ENCODE data around the gene DAPK2. TPM values are rescaled to one million over a fixed set of nuclear protein-coding genes. Genes with fewer than 3 reads are reported as not detected.

The DAPK2 gene
- total RNA-seq, 1 donor from 2014 or later = 1.9 TPM

DNA sequence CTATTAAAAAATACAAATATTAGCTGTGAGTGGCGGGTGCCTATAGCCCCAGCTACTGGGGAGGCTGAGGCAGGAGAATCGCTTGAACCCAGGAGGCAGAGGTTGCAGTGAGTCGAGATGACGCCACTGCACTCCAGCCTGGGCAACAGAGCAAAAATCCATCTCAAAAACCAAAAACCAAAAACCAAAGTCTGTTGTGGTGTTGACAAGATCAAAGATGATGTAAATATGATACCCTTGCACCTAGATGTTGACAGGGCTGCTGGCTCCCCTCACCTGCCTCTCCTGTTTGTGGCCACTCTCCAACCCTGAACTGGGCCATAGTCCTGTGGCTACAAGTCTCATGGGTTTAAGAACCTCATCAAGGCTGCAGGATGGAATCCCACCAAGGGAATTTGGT lies 16.2 kb downstream of the DAPK2 start:
- H3K36me3 Mint-ChIP-seq (ENCODE audit: low read depth) = no peaks in the 10 kb centered on the region
- no peak overlapping the region for H3K4me3 Mint-ChIP-seq (ENCODE audit: low read depth)
- no peaks in the 10 kb centered on the region for H3K27me3 Mint-ChIP-seq (ENCODE audit: low read depth)
- H3K9me3 Mint-ChIP-seq = no peaks in the 10 kb centered on the region
- no peak overlapping the region for H3K27ac Mint-ChIP-seq
- H3K4me1 Mint-ChIP-seq (ENCODE audit: low read depth) = peaks cover 15% of the 10 kb centered on the region
- no peak for DNase-seq (ENCODE audit: low spot score)
- intact Hi-C loops (cut with micrococcal nuclease) = no loop called here

DNA sequence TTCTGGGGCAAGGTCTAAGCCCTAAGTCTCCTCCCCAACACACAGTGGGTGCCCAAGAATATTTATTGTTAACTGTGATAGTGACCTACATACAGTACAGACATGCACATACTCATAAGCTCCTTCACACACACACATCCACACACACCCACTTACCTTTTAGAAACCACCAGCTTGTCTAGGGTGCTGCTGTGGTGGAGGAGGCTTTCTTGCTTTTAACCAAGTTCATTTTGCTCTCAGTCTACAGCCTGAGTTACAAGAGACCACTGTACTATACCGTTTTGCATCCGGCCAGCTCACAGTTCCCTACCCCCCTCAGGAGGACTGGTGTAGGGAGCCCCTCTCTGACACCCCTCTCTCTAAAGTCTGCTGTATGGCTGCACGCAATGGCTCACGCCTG lies 16.7 kb downstream of the DAPK2 start:
- no peak overlapping the region for H3K27ac Mint-ChIP-seq
- no peak for DNase-seq (ENCODE audit: low spot score)
- no peaks in the 10 kb centered on the region for H3K9me3 Mint-ChIP-seq
- H3K27me3 Mint-ChIP-seq (ENCODE audit: low read depth) = no peaks in the 10 kb centered on the region
- no peaks in the 10 kb centered on the region for H3K36me3 Mint-ChIP-seq (ENCODE audit: low read depth)
- no peak overlapping the region for H3K4me3 Mint-ChIP-seq (ENCODE audit: low read depth)
- peaks cover 15% of the 10 kb centered on the region for H3K4me1 Mint-ChIP-seq (ENCODE audit: low read depth)
- intact Hi-C loops (cut with micrococcal nuclease) = no loop called here

DNA sequence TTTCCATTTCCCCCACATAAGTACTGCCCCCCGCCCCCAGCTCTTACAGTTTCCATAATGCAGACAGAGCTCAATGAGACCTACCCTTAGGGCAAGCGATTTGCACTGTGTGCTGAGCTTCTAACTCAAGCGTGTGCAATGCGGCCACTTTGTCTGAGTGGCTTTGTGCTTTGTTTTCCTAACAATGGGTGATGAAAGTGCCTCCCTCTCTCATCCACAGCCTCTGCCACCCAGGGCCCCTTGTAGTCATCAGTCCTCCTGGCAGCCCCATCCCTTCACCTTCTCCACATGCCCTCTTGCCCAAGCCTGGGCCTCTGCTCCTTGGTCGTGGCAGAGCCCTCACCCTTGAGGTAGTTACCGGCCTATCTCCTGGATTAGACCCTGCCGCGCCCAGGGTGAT lies 17.2 kb downstream of the DAPK2 start:
- Mint-ChIP-seq H3K27ac (no peak overlapping the region), H3K36me3 (ENCODE audit: low read depth) (no peaks in the 10 kb centered on the region), H3K9me3 (no peaks in the 10 kb centered on the region), H3K4me3 (ENCODE audit: low read depth) (no peak overlapping the region), H3K27me3 (ENCODE audit: low read depth) (no peaks in the 10 kb centered on the region), H3K4me1 (ENCODE audit: low read depth) (peaks cover 15% of the 10 kb centered on the region)
- no peak for DNase-seq (ENCODE audit: low spot score)
- intact Hi-C loops (cut with micrococcal nuclease) = no loop called here

DNA sequence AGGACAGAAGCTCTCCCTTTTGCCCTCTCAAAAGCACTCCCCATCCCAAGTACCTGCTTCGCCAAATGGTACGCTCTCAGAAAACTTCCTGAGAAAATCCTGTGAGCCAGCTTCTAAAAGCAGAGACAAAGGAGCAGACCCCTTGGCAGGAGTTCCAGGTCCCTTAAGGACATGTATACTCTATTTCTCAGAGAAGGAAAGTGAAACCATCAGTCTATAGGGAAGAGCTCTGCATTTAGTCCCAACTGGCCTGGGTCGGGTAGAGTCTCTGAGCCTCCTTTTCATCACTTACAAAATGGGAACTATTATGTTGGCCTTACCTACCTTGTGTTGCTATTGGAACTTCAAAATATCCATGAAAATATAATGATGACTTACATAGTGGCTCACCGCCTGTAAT lies 19.7 kb downstream of the DAPK2 start:
- Mint-ChIP-seq H3K4me3 (ENCODE audit: low read depth) (no peak overlapping the region), H3K27me3 (ENCODE audit: low read depth) (no peaks in the 10 kb centered on the region), H3K9me3 (no peaks in the 10 kb centered on the region), H3K27ac (no peak overlapping the region), H3K4me1 (ENCODE audit: low read depth) (peaks cover 10% of the 10 kb centered on the region), H3K36me3 (ENCODE audit: low read depth) (no peaks in the 10 kb centered on the region)
- intact Hi-C loops (cut with micrococcal nuclease) = no loop called here
- no peak for DNase-seq (ENCODE audit: low spot score)

DNA sequence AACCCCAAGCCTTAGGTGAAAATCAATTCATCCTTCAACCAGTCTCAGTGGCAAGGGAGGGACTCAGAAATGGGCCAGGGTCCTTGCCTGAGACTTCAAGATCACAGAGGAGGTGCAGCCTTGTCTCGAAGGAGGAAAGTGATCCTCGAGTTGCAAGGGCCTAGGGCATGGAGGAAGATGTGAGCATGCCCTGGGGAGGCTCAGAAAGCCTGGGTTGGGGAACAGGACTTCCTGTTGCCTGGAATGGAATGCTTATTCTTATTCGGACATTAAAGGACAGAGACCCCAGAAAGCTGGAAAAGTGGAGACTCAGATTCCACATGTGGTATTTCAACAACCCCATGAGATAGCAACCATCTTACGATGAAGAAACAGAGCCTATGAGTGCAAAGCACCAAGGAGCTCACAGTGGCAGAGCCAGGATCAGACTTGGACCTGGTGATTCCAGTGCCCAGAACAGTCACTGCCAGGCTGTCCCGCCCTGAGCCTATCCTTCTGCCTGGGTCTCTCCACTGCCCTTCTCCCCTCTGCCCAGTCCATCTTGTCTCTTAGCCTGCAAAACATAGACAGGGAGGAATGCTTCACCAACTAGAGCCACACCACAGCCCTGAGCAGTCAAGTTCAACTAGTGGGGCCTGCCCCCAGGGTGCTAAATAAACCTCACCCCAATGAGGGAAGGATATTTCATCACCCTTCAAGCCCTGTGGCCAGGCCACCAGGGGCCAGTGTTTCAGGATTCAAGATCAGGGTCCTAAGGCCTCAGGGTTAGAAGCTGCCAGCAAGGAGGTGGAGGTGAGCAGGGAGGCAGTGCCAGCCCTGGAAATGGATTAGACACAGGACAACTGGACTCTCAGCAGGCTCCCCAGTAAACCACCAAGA lies 21.9 kb downstream of the DAPK2 start:
- intact Hi-C loops (cut with micrococcal nuclease) = no loop called here
- H3K36me3 Mint-ChIP-seq (ENCODE audit: low read depth) = peaks cover 3% of the 10 kb centered on the region
- no peak overlapping the region for H3K27ac Mint-ChIP-seq
- DNase-seq (ENCODE audit: low spot score) = no peak
- H3K9me3 Mint-ChIP-seq = peaks cover 9% of the 10 kb centered on the region
- H3K27me3 Mint-ChIP-seq (ENCODE audit: low read depth) = no peaks in the 10 kb centered on the region
- peaks cover 8% of the 10 kb centered on the region for H3K4me1 Mint-ChIP-seq (ENCODE audit: low read depth)
- no peak overlapping the region for H3K4me3 Mint-ChIP-seq (ENCODE audit: low read depth)

DNA sequence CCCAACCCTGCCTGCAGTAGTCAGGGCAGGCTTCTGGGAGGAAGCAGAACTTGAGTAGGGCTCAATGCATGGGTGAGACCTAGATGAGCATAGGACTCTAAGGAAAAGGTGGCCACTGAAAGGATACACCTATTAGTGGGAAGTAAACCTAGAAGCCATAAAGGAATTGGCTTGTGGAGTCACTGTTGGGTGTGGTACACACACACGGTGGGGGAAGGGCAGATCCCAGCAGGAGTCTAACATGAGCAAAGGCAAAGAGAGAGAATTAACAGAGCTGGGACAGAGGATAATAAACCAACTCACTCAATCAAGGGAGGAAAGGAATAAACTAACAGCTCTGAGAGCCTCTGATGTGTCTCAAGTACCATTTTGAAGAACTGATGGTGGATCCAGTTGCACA lies 23.1 kb downstream of the DAPK2 start:
- H3K4me1 Mint-ChIP-seq (ENCODE audit: low read depth) = peaks cover 3% of the 10 kb centered on the region
- H3K4me3 Mint-ChIP-seq (ENCODE audit: low read depth) = no peak overlapping the region
- peaks cover 9% of the 10 kb centered on the region for H3K9me3 Mint-ChIP-seq
- DNase-seq (ENCODE audit: low spot score) = no peak
- no peak overlapping the region for H3K27ac Mint-ChIP-seq
- peaks cover 3% of the 10 kb centered on the region for H3K36me3 Mint-ChIP-seq (ENCODE audit: low read depth)
- H3K27me3 Mint-ChIP-seq (ENCODE audit: low read depth) = no peaks in the 10 kb centered on the region
- intact Hi-C loops (cut with micrococcal nuclease) = no loop called here

DNA sequence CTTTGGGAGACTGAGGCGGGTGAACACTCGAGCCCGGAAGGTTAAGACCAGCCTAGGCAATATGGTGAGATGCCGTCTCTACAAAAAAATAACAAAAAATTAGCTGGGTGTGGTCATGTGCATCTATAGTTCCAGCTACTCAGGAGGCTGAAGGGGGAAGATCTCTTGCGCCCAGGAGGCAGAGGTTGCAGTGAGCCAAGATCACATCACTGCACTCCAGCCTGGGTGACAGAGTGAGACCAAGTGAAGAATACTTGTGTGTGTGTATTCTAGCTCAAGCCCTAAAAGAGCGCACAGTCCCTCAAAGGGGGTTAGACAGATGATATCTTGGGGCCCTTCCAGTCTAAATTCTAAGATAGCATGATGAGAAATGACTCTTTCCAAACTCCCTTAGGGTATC lies 23.7 kb downstream of the DAPK2 start:
- H3K9me3 Mint-ChIP-seq = peaks cover 9% of the 10 kb centered on the region
- H3K4me3 Mint-ChIP-seq (ENCODE audit: low read depth) = no peak overlapping the region
- peaks cover 3% of the 10 kb centered on the region for H3K36me3 Mint-ChIP-seq (ENCODE audit: low read depth)
- peaks cover 1% of the 10 kb centered on the region for H3K4me1 Mint-ChIP-seq (ENCODE audit: low read depth)
- no peak for DNase-seq (ENCODE audit: low spot score)
- no peak overlapping the region for H3K27ac Mint-ChIP-seq
- intact Hi-C loops (cut with micrococcal nuclease) = no loop called here
- no peaks in the 10 kb centered on the region for H3K27me3 Mint-ChIP-seq (ENCODE audit: low read depth)

DNA sequence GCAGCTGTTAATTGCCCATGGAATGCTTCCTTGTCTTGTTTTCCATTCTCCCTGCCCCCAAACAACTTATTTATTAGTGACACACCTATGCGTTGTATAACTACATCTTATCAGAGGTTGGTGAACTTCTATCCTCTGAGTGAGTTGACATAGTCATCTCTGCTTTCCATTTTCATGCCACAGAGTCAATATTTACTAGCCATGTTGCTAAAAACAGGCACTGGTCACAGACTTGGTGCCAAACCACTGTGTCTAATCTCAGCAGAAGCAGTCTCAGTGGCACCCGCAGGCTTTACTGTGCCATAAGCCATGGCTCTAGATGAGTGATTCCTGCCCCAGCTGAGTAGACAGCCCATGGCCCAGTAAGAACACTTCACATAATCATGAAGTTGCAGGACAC lies 26.5 kb downstream of the DAPK2 start:
- intact Hi-C loops (cut with micrococcal nuclease) = no loop called here
- H3K9me3 Mint-ChIP-seq = peaks cover 9% of the 10 kb centered on the region
- no peaks in the 10 kb centered on the region for H3K4me1 Mint-ChIP-seq (ENCODE audit: low read depth)
- no peak overlapping the region for H3K4me3 Mint-ChIP-seq (ENCODE audit: low read depth)
- no peaks in the 10 kb centered on the region for H3K27me3 Mint-ChIP-seq (ENCODE audit: low read depth)
- peaks cover 3% of the 10 kb centered on the region for H3K36me3 Mint-ChIP-seq (ENCODE audit: low read depth)
- H3K27ac Mint-ChIP-seq = no peak overlapping the region
- no peak for DNase-seq (ENCODE audit: low spot score)

DNA sequence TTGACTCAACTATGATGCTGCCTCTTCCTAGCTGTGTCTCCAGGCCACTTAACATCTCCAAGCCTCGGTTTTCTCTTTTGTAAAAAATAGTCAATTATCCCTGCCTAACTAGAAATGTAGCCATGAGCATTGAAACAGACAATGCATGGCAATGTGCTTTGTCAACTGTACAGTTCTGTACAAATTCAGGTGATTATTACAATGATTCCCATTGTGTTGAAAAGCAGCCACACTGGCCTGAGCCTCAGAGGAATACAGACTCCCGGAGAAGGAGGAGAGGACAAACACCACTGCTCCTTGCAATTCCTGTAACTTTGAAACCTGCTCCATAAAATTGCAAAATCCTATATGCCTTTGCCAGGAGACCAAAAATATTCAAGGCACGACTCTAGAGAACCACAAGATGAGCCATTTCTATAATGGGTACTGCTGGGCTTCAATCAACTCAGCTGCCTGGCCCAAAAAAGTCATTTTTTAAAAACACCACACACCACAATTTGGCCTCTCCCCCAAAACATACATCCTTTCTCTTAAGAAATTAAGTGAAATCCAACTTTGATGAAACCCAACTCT lies 28.6 kb downstream of the DAPK2 start:
- Mint-ChIP-seq H3K4me3 (ENCODE audit: low read depth) (no peak overlapping the region), H3K27ac (no peak overlapping the region), H3K9me3 (peaks cover 9% of the 10 kb centered on the region), H3K27me3 (ENCODE audit: low read depth) (no peaks in the 10 kb centered on the region), H3K4me1 (ENCODE audit: low read depth) (peaks cover 6% of the 10 kb centered on the region), H3K36me3 (ENCODE audit: low read depth) (peaks cover 3% of the 10 kb centered on the region)
- DNase-seq (ENCODE audit: low spot score) = no peak
- intact Hi-C loops (cut with micrococcal nuclease) = no loop called here

DNA sequence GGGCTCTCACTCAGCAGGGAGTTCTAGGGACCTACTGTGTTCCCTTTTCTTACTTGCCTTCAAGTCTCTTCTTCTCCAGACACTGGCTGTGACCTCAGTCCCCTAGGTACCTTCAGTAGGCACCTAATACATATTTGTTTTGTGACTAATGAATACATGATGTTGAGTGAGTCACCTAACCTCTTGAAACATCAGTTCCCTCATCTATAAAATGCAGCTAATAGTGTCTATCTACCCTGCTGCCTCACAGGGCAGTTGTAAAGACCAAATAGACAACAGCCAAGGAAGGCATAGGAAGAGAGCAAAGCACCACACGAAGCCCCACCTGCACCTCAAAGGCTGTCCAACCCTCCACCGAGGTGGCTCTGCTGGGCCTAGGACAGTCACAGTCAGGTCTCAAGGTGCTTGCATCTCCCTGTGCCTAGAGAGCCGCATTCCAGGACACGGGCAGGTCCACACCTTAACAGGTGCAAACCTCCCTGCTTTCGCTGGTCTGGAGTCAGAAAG lies 29.1 kb downstream of the DAPK2 start:
- no peak for DNase-seq (ENCODE audit: low spot score)
- Mint-ChIP-seq H3K36me3 (ENCODE audit: low read depth) (peaks cover 3% of the 10 kb centered on the region), H3K4me1 (ENCODE audit: low read depth) (peaks cover 6% of the 10 kb centered on the region), H3K27me3 (ENCODE audit: low read depth) (no peaks in the 10 kb centered on the region), H3K27ac (no peak overlapping the region), H3K4me3 (ENCODE audit: low read depth) (no peak overlapping the region), H3K9me3 (peaks cover 9% of the 10 kb centered on the region)
- intact Hi-C loops (cut with micrococcal nuclease) = no loop called here

DNA sequence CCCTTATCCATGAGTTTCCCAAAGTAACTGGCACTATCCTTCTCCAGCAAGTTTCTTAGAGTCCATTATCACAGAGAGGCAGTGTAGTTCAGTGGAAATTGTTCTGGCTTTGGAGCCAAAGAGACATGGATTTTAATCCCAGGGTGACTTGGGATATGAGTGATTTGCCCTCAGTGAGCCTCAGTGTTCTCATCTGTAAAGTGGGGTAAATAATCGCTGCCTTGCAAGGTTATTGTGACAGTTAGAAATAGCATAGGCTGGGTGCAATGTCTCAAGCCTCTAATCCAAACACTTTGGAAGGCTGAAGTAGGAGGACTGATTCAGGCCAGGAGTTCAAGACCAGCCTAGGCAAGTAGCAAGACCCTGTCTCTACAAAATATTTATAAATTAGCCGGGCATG lies 30.0 kb downstream of the DAPK2 start:
- H3K36me3 Mint-ChIP-seq (ENCODE audit: low read depth) = peaks cover 3% of the 10 kb centered on the region
- no peak for DNase-seq (ENCODE audit: low spot score)
- peaks cover 10% of the 10 kb centered on the region for H3K4me1 Mint-ChIP-seq (ENCODE audit: low read depth)
- H3K4me3 Mint-ChIP-seq (ENCODE audit: low read depth) = no peak overlapping the region
- intact Hi-C loops (cut with micrococcal nuclease) = no loop called here
- H3K27ac Mint-ChIP-seq = no peak overlapping the region
- H3K27me3 Mint-ChIP-seq (ENCODE audit: low read depth) = no peaks in the 10 kb centered on the region
- H3K9me3 Mint-ChIP-seq = peaks cover 9% of the 10 kb centered on the region

DNA sequence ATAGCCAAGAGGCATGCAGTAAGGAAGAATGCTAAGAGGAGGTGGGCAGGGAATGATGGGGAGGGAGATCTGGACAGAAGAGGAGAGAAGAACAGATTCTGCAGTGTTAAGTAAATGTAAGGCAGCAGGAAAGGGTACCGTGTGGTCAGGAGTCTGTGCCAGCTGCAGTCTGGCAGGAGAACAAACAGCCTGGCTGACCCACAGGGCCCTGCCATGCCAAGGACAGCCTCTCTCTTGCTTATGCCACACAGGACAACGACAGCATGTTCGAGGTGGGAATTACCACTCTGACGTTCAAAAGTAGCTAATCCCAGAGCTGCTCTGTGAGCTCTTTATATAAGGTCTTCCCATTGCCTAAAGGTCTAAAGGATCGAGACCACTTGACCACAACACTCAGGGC lies 31.3 kb downstream of the DAPK2 start:
- Mint-ChIP-seq H3K27me3 (ENCODE audit: low read depth) (no peaks in the 10 kb centered on the region), H3K36me3 (ENCODE audit: low read depth) (no peaks in the 10 kb centered on the region), H3K4me1 (ENCODE audit: low read depth) (peaks cover 22% of the 10 kb centered on the region), H3K9me3 (no peaks in the 10 kb centered on the region), H3K27ac (no peak overlapping the region), H3K4me3 (ENCODE audit: low read depth) (no peak overlapping the region)
- intact Hi-C loops (cut with micrococcal nuclease) = loop anchor here (5.0 kb wide), 1 partner anchor 78 kb away; no protein-coding TSS in a partner anchor
- DNase-seq (ENCODE audit: low spot score) = no peak

Data from activated T-helper 2 cell treated with anti-CD3 and anti-CD28 coated beads, Interferon-gamma antibody, Interleukin-2, Interleukin-4, amounts not matched to agents 10 μg/mL and 5 μg/mL and 100 μg/mL, durations not matched to agents 14 hours and 24 hours and 36 hours (primary cell).